ENCODE results near the gene AMH.
"Not testable (repeated sequence)": the region's sequence is repeated elsewhere in the genome, so short reads cannot be mapped to it uniquely, and the experiment has no call there.

The AMH gene

GRCh38 chr19:2271234-2272103, 22.3 kb downstream of the AMH start:
- DNase-seq: no peak

DNA sequence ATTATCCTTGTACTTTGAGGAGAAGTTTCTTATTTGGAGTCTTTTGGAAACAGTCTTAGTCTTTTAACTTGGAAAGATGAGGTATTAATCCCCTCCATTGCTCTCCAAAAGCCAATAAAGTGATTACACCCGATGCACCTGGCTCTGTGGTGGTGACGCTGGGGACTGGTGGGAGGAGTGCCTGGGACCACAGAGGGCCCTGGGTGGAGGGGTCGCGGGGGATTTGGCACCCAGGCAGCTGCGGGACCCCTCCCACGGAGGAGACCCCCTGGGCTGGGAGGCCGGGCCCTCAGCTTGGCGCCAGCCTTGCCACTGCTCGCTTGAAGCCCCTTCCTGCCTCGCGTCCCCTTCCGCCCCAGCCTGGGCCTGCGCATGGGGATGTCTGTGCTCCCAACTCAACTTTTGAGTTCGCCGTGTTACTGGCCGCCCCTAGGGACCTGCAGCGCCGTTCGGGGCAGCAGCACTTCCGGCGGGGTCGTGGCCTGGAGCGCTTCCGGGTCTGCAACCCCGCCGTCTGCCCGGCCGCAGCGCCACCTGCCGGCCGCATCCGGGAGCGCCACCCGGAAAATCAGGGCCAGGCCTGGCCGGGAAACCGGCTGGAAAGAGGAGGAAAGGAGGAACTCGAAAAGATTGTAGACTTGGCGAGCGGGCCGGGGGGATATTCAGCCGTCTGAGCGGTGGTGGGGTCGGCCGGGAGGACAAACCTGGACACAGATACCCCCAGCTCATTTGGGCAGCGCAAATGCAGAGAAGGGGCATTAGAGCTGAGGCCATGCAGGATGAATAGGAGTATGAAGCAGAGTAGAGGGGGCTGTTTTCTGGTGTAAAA, 24.4 kb downstream of the AMH start:
- DNase-seq: peak; percentile 89

DNA sequence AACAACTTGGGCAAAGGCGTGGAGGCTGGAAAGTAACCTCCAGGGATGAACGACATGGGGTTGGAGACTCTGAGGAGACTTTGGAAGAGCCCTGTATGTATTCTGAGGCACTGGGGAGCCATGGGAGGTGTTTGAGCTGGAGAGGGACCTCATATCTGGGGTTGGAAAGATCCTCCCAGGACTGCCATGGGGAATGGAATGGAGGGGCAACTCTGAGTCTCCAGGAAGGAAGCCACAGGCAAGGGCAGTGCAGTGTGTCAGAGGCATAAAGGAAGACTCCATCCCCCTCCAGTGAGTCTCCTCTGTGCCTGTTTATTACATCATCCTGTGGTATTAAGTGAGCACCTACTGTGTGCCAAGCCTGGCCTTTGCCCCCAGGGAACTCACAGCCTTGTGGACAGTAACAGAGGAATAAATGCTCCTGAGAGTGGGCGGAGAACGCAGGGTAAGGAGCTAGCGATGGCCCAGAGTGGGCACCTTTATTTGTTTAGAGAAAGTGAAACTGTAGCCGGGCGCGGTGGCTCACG, 25.1 kb downstream of the AMH start:
- no peak for DNase-seq

DNA sequence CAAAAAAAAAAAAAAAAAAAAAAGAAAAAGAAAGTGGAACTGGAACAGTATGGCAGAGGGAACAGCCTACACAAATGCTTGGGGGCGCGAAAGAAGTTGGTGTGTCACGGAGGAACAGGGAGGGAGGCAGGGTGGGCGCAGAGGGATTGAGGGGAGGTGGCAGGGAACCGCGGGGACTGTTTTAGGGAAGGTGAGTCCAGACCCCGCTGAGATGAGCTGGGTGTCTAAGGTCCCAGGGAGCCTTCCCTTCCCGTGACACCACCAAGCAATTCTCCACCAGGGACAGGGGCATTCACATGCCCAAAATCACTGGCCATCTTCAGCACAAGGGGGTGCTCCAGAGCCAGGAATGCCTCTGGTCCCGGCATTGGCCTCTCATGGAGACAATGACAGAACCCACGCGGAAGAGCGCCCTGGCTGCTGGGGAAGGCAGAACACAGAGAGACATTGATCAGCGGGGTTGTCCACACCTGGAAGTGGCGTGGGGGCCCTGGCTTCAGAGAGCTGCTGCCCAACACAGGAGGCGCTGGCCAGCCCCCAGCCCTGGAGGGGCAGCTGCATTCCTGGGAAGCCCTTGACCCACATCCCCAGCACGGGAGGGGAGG, 25.9 kb downstream of the AMH start:
- peak; percentile 72 for DNase-seq

DNA sequence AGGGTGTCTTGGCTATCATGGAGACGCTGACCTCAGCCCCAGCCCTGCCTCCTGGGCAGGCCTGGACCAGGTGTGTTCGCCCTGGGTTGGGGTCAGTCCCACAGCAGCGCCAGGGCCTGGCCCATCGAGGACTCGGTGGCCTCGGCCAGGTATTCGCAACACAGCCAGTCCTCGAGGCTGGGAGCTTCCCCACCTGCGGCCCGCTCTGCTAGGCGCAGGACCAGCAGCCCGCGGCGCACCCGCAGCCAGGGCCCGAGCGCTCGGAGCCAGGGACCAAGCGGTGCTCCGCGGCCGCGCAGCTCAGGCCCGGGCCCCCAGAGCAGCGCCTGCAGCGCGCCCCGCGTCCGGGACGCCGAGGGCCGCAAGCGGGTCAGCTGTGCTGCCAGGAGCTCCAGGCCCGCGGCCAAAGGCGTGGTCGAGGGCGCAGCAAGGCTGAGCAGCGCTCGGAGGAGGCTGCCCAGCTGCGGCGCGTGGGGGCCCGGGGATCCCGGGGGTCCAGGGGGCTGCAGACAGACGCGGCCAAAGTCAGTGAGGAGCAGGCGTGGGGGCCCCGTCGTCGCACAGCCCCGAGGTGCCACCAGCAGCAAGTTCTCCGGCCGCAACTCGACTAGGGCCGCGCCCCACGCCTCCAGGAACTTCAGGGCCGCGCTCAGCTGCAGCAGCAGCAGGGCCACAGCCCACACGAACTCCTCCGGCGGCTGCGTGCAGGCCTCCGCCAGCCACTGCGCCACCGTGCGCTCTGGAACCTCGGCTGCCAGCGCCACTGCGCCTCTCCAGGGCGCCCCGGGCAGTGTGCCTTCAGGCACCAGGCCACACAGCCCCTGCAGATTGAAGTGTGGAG, 26.7 kb downstream of the AMH start:
- no peak for DNase-seq

DNA sequence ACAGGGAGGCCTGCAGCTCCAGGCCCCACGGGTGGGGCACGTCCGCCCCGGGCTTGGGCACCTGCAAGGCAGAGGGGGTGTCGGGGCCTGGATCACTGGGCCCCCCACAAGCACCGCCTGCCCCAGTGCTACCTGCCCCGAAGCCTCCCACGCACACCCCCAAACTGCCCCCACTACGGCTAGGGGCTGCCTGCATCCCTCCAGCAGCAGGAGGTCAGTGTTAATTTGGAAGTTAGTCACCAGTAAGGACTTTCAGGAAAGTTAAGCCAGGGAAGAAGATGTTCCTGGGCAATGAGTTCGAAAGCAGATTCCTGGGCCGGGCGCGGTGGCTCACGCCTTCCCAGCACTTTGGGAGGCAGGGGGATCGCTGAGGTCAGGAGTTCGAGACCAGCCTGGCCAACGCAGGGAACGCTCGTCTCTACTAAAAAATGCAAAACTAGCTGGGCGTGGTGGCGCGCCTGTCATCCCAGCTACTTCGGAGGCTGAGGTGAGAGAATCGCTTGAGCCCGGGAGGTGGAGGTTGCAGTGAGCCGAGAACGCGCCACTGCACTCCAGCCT, 27.4 kb downstream of the AMH start:
- DNase-seq: no peak

- DNase-seq: no peak
Observed at GRCh38 chr19:2277138-2277537, 28.0 kb downstream of the AMH start.

- DNase-seq: no peak
Observed at GRCh38 chr19:2278459-2279158, 29.5 kb downstream of the AMH start.

- DNase-seq: no peak
Observed at GRCh38 chr19:2280633-2281264, 31.6 kb downstream of the AMH start.

GRCh38 chr19:2281265-2282061, 32.3 kb downstream of the AMH start:
- DNase-seq: not testable (repeated sequence)

GRCh38 chr19:2282062-2282861, 33.1 kb downstream of the AMH start, which contains the start of gene PEAK3:
Gene PEAK3 (minus strand): TSS chr19:2282175. CDS start chr19:2280931, 1,244 bp downstream.
- peak; percentile 85 for DNase-seq

DNA sequence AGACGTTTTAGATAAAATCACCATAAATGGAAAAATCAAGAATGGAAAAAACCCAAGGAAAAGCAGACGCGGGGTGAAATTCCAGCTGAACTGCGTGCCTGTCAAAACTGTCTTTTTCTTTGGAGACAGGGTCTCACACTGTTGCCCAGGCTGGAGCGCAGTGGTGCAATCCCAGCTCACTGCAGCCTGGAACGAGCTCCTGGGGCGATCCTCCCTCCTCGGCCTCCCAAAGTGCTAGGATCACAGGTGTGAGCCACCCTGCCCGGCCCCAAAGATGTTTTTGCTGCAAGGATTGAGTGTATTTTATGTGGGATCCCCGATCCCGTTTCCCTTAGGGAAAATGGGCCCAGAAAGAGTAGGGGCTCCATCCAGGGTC, 33.7 kb downstream of the AMH start:
- DNase-seq: no peak

DNA sequence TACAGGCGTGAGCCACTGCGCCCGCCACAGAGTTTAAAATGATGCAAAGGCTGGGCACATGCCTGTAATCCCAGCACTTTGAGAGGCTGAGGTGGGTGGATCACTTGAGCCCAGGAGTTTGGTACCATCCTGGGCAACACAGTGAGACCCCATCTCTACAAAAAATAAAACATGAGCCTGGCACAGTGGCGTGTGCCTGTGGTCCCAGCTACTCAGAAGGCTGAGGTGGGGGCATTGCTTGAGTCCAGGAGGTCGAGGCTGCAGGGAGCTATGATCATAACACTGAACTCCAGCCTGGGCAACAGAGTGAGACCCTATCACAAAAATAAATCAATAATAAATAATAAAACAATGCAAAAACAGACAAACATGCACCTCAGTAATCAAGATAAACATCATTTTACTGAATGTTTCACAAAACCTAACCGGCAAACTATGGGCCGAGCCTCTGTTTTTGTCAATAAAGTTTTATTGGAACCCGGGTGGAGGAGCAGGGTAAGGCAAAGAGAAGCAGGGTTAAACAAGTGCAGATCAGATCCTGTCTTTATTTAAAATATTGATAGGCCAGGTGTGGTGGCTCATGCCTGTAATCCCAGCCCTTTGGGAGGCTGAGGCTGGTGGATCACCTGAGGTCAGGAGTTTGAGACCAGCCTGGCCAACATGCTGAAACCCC, 34.8 kb downstream of the AMH start:
- peak; percentile 10 for DNase-seq

- DNase-seq: peak; percentile 11
Observed at GRCh38 chr19:2286402-2287140, 37.4 kb downstream of the AMH start.

- no peak for DNase-seq
Observed at GRCh38 chr19:2287585-2288337, 38.6 kb downstream of the AMH start.

- DNase-seq: no peak
Observed at GRCh38 chr19:2288338-2288817, 39.3 kb downstream of the AMH start.
